ENCODE data around the gene STATH. TPM values are rescaled to one million over a fixed set of nuclear protein-coding genes. Genes with fewer than 3 reads are reported as not detected.
"Not testable (repeated sequence)": the region's sequence is repeated elsewhere in the genome, so short reads cannot be mapped to it uniquely, and the experiment has no call there.

STATH gene
- polyA plus RNA-seq, 3 donors, result 0.36 to 0.57 (median 0.40) TPM

GRCh38 chr4:70050138-70050537, 54.4 kb downstream of the STATH start, which contains the start of gene HTN1:
Gene HTN1 (plus strand): TSS chr4:70050438. CDS start chr4:70053077, 2,639 bp downstream.
- not testable (repeated sequence) for DNase-seq (ENCODE audit: low read depth in 3 of 3, low spot score in 2 of 3)

Other genes with a start within 250 kb of the STATH start
- gene SULT1B1, start 235.3 kb upstream of the STATH start, polyA plus RNA-seq (ENCODE audit: insufficient read length in 3 of 3), result 1 to 10 TPM in 1 of 3 donors, under 1 TPM in 2; 0.88 to 1.4 (median 1.00) TPM
- gene SULT1E1, start 135.8 kb upstream of the STATH start, polyA plus RNA-seq (ENCODE audit: insufficient read length in 3 of 3), result 100 to 1,000 TPM; 410 to 645 (median 503) TPM
- gene CSN1S1, start 64.9 kb upstream of the STATH start, polyA plus RNA-seq (ENCODE audit: insufficient read length in 3 of 3), result not detected
- not detected for gene CSN2, start 30.2 kb upstream of the STATH start, polyA plus RNA-seq (ENCODE audit: insufficient read length in 3 of 3)
- not detected for gene HTN3, start 32.5 kb downstream of the STATH start, polyA plus RNA-seq (ENCODE audit: insufficient read length in 3 of 3)
- gene HTN1, start 54.5 kb downstream of the STATH start, polyA plus RNA-seq (ENCODE audit: insufficient read length in 3 of 3), result under 1 TPM in 1 of 3 donors, not detected in 2; 0.14 TPM
- gene PRR27, start 158.3 kb downstream of the STATH start, polyA plus RNA-seq (ENCODE audit: insufficient read length in 3 of 3), result under 1 TPM in 2 of 3 donors, not detected in 1; 0.06 to 0.07 TPM
- 1 to 10 TPM; 1.5 to 2.3 (median 2.1) TPM for gene ODAM, start 199.8 kb downstream of the STATH start, polyA plus RNA-seq (ENCODE audit: insufficient read length in 3 of 3)
- gene FDCSP, start 230.2 kb downstream of the STATH start, polyA plus RNA-seq (ENCODE audit: insufficient read length in 3 of 3), result 1 to 10 TPM in 1 of 3 donors, under 1 TPM in 2; 0.76 to 1.3 (median 0.86) TPM
- not detected for gene CSN3, start 246.6 kb downstream of the STATH start, polyA plus RNA-seq (ENCODE audit: insufficient read length in 3 of 3)